ENCODE data around the gene BDP1. TPM values are rescaled to one million over a fixed set of nuclear protein-coding genes. Genes with fewer than 3 reads are reported as not detected.
"Not testable (repeated sequence)": the region's sequence is repeated elsewhere in the genome, so short reads cannot be mapped to it uniquely, and the experiment has no call there.

Gene BDP1
- total and polyA plus RNA-seq, 2 of the 4 experiments (the other 2 are of a cell fraction): 5.8 to 14.0 TPM

- intact Hi-C loops (cut with micrococcal nuclease); H3K56ac ChIP-seq (ENCODE audit: extremely low read depth, insufficient read depth, low read length); H2BK120ac ChIP-seq (ENCODE audit: low read depth, low read length); H3K9me1 ChIP-seq (ENCODE audit: insufficient read depth, low read length); H3K4me2 ChIP-seq (ENCODE audit: low read depth, low read length); H3K4me3 ChIP-seq (ENCODE audit: insufficient read depth, low read depth, low read length); POLR2A ChIA-PET (ENCODE audit: unreplicated experiment); H3K9ac ChIP-seq (ENCODE audit: low read depth, low read length); H2AK5ac ChIP-seq (ENCODE audit: low read depth, low read length); H3K23ac ChIP-seq (ENCODE audit: low read depth, low read length); CTCF ChIA-PET; H2BK20ac ChIP-seq (ENCODE audit: low read depth, low read length); in situ Hi-C loops (cut with MboI; ENCODE audit: low sequenced_read_pairs); DNase-seq; H2BK15ac ChIP-seq (ENCODE audit: low read depth, low read length); ATAC-seq (ENCODE audit: low read depth); dilution Hi-C loops (cut with HindIII; ENCODE audit: low sequenced_read_pairs, unreplicated experiment); H4K91ac ChIP-seq (ENCODE audit: insufficient read depth, low read depth, low read length); H4K8ac ChIP-seq (ENCODE audit: low read depth in 2 of 2, low read length in 2 of 2); H2AK9ac ChIP-seq (replicated peaks; ENCODE audit: low read depth, low read length, poor library complexity); H3K9me3 ChIP-seq (ENCODE audit: control insufficient read depth, insufficient read depth, low read length); H2BK5ac ChIP-seq (ENCODE audit: low read depth, low read length, poor library complexity, severe bottlenecking); H3K4me1 ChIP-seq (ENCODE audit: control insufficient read depth, insufficient read depth, low read length); H3K27ac ChIP-seq (ENCODE audit: insufficient read depth, low read length); H3K27me3 ChIP-seq (ENCODE audit: control insufficient read depth, insufficient read depth, low read length); H4K20me1 ChIP-seq (ENCODE audit: insufficient read depth, low read length); BruUV-seq (replicated peaks); H3K4ac ChIP-seq (ENCODE audit: low read depth, low read length); H4K5ac ChIP-seq (ENCODE audit: low read depth, low read length); H3K18ac ChIP-seq (ENCODE audit: low read depth, low read length); H3K14ac ChIP-seq (replicated peaks; ENCODE audit: low read depth, low read length); H2AFZ ChIP-seq (replicated peaks; ENCODE audit: low read length, poor library complexity): not testable (repeated sequence)
- WGBS, 2 experiments (ENCODE audit: extremely low coverage in 2 of 2, insufficient read length in 1 of 2): no CpG with 5 or more reads among the region's 26 CpGs
- Histone ChIP-seq H3K36me3 (ENCODE audit: control insufficient read depth, insufficient read depth, low read length) (peaks cover 16% of the 10 kb centered on the region), H3K79me1 (ENCODE audit: low read depth in 1 of 2, low read length in 2 of 2) (peaks cover 8 to 11% of the 10 kb centered on the region in 2 experiments; a peak in 3 of 4 replicates)
Observed at GRCh38 chr5:71525611-71526010, 70.2 kb downstream of the BDP1 start.

All from IMR-90 (cell line).